Stimulated activated CD8-positive, alpha-beta memory T cell treated with anti-CD3 and anti-CD28 coated beads, Interleukin-7, amount 100 ng/mL, for 4 hours (primary cell): ENCODE data around the gene ARID5A.

ENCODE experiments used
- DNase-seq, 2 donors: peaks; one replicate each; pipeline ENCODE4 v3.0.0-alpha.2; 2020; ENCODE audit warnings: low read depth in 2 of 2

ARID5A gene

DNA sequence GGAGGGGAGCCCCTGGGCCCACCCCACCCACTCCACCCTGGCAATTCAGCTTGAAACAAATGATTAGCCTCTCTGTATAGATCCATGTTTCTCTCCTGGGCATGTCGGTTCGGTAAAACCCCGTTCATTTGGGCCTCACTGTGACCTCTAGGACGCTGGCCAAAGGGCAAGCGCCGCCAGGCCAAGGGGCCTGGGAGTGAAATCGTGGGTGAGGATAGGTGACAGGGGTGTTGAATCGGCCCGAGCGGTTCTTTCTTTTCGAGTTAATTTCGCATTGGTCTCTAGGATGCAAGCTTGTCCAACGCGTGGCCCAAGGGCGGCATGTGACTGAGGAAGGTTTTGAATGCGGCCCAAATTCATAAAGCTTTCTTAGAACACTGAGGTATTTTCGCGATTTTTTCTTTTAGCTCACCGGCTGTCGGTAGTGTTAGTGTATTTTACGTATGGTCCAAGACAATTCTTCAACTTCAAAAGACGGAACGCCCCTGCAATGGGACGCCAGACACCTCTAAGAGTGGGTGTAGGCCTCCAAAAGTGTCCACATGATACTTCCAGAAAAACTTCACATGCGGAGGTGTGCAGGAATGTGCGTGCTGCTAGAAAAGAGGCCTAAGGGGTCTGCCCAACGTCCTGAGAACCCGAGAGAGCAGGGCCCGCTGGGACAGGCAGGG lies 9.8 kb upstream of the ARID5A start:
- DNase-seq = no peak

DNA sequence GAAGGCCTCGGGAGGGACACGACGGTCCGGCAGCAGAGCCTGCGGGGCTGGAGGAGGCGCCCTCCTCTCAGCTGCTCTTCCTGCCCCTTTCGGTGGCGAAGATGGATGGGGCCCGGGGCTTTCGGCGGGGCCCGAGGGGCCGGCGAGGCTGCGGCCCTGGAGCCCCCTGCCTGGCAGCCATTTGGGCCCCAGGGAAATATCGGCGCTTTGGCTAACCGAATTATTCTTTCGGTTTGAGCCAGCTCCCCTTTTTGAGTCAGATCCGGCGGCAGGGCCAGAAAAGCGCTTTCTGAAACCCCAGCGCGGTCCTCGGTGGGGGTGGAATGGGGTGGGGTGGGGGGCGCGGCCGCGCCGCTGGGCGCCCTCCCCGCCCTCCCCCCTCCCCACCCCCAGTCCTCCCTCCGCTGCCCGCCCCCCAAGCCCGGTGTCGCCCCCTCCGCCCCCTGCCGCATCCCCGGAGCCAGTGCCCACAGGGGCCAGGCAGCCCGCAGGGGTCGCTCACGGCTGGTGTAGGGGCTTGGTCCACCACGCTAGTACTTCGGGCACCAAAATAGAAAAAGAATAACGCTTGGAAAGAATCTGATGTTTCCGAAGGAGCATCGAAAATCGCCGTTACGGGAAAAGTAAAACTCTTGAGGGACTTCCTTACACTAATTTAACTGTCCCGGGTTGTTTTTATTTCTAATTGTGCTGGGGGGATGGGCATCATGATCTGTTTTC lies 9.1 kb upstream of the ARID5A start:
- DNase-seq = peak; percentile 24 to 50

DNA sequence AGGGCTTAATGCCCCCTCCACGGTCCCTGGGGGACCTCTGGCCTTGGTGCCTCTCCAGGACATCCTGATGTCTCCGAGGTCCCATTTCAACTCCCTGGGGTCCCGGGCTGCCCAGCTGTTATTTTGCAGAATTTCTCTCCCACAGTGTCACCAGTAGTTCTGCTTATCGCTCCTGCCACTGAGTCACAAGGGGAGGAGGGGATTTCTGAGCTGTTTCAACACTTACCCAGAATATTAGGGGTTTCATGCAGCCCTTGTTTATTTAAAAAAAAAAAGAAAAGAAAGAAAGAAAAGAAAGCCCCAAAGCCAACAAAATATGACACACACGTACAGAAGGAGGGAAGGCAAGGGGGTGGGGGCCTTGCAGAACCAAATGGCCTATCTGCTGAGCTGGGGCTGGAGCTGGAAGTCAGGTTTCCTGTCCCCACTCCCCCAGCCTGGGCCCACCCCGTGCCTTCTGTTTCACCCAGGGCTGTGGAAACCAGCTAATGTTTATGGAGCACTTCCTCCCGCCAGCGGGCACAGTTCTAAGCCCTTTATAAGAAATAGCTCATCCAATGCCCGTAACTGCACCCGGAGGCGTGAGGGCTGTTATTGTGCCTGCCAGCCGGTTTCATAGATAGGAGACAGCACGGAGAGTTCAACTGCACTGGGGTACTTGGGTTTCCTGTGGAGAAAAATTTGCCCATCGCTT lies 8.4 kb upstream of the ARID5A start:
- peak; percentile 47 to 55 for DNase-seq

DNA sequence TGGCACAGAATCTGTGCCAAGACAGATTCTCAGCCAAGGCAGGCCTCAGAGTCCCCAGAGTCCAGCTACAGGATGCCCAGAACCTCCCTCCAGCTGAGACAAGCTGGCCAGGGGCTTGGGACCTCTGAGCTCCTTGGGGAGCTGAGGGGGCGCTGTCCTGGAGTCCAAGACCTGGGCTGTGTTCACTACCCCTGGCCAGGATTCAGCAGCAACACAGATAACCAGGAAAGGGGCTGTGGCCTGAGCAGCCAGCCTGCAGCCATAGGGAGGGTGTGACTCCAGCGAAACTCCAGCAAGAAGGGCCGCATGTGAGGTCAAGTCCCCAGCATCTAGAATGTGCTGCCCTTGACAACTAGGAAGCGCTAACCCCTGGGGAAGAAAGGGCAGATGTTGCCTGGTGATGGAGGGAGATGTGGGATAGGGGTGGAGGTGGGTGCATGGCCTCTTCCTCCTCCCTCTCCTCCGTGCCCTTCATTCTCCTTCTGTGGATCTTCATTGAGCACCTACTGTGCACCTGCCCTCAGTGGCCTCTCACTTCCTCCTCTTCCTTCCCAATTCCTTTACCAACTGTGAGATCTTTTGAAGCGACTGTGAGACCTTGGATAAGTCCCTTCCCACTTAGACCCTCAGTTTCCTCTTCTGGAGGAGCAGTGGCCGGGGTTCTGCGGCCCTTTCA lies 7.7 kb upstream of the ARID5A start:
- no peak for DNase-seq

DNA sequence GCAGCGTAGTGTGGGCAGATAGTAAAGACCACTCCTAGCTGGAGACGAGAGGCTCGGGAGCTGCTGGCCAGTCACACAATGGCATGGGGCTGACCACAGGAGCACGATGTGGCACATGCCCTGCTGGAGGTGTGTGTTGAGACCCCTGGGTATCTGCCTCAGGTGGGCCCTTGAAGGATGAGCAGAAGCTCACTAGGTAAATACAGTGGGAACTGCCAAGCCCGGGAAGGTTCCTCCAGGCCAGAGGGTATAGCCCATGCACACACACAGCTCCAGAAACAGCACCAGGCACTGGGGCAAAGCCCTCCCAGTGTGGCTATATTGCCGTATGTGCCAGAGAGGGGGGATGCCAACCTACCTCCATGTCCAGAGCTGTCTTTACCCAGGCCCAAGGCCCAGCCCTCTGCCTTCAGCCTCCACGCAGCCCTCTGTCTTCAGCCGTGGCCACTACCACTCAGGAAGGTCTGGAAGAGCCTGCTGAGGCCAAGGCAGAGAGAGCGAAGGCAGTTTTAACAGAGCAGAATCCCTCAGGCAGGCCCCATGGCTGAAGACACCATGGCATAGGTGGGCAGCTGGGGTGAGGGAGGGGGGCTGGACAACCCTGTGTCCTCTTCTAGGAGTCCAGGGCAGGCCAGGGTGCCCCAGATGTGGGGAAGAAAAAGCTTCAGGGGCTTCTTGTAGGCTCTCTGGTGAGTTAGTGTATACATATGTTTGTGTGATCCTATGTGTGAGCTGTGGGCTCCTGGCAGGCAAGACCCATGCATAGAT lies 7.0 kb upstream of the ARID5A start:
- no peak for DNase-seq

DNA sequence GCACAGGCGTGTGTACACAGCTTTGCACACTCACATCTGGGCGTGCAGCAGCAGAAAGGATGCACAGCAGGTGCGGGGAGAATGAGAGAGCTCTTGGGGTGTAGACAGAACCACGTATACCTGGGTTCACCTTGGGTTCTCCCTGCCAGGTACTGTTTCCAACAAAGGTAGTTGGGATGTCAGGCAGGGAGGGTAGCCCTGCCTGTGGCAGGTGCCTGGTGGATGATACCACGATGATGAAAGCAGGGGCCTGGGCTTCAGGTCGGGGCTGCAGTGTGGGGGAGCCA lies 6.5 kb upstream of the ARID5A start:
- DNase-seq = no peak

DNA sequence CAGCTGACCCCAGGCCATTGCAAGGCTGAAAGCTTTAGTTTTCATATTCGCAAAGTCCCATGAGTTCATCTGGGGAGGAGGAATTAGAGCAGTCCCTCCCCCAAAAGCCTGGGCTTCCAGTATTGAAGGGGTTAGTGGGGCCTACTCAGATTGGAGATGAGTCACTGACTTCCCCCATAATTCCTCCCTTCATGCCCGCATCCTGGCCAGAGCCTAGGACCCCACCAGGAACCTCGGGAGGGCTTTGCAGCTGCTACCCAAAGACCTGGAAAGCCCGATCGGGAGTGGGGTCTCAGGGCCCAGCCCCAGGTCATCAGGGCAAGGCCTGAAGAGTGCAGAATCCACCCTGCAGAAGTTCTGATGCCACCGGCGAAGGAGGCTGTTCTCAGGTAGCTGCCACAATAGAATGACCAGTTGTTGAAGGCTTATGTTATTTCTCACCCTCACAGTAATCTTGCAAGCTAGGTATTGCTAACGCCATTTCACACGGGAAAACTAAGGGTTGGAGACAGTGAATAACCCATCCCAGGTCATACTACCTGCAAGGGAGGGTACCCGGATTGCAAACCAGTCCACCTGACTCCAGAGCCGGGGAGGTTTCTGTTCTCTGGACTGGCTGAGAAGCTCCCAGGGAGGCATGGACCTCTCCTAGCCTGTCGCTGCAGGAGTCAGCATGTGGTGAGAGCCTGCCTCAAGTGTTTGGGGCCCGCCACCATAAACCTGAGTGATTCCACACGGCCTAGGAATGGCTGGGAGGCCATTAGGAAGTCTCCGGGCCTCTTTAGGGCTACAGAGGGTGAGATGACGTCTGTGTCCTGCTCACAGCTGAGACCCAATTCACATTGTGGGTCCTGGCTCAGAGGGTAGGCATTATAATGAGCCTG lies 5.8 kb upstream of the ARID5A start:
- no peak for DNase-seq

DNA sequence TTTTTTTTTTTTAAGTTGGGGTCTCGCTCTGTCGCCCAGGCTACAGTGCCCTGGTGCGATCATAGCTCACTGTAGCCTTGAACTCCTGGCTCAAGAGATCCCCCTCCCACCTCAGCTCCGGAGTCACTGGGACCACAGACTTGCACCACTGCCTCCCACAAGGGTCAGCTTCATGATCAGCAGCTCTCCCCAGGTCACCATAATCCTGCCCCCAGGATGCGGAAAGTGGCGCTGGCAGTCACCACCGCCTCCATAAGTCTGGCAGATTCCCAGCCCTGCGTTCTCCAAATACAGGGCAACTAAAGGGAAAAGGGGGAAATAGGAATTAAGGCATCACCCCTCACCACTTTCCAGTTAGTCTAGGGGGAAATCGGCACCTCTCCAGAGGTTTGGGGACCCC lies 5.2 kb upstream of the ARID5A start:
- DNase-seq = no peak

DNA sequence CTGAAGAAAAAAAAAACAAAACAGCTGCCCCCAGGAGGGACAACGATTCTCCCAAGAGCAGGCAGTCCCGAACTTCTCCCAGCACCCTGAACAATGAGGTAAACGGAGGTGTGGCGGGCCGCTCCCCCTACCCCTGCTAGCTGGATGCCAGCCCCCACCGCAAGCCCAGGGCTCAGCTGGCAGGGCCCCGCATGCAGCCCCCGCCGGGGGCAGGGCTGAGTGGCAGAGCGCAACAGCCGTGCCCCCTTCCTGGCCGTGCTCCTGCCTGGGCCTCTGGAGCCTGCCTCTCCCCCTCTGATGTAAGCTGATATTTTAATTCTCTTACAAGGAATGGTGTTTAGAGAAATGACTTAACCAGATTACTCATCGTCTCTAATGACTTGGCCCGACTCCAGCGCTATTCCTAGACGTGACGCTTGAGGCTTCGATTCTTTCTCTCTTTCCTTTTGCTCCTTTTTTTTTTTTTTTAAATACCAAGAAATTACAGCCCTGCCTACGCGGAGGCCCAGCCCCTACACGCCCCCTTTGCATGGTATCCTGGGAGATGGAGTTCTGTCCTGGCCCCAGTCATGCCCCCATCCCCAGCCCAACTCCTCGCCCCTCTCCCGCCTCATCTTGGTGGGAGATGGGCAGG lies 4.6 kb upstream of the ARID5A start:
- peak; percentile 79 to 89 for DNase-seq

DNA sequence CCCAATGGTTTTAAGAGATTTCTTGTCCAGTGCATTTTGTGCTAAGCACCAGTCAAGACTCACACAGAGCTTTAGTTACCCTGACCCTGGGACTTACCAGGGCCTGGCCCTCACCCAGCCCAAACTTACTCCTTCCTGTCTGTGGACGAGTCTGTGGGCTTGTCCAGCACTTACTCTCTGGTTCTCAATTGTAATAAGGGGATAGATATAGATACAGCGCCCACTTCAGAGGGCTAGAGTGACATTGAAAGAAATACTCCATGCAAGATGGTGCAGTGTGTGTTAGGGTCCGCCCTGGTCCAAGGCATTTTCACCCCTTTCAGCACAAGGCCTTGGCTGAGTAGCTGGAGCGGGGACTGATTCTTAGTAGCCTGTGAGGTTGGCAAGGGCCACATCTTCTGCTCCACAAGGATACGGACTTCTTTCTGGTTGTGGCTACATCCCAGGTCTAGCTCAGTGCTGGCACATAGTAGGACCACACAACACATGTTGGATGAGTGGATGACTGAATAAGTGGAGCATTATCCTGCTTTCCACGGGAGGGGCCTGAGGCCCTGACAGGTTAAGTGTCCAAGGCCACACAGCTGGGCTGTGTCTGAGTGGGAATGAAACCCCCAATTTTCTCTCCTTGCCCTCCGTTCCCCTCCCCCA lies 3.8 kb upstream of the ARID5A start:
- no peak for DNase-seq

DNA sequence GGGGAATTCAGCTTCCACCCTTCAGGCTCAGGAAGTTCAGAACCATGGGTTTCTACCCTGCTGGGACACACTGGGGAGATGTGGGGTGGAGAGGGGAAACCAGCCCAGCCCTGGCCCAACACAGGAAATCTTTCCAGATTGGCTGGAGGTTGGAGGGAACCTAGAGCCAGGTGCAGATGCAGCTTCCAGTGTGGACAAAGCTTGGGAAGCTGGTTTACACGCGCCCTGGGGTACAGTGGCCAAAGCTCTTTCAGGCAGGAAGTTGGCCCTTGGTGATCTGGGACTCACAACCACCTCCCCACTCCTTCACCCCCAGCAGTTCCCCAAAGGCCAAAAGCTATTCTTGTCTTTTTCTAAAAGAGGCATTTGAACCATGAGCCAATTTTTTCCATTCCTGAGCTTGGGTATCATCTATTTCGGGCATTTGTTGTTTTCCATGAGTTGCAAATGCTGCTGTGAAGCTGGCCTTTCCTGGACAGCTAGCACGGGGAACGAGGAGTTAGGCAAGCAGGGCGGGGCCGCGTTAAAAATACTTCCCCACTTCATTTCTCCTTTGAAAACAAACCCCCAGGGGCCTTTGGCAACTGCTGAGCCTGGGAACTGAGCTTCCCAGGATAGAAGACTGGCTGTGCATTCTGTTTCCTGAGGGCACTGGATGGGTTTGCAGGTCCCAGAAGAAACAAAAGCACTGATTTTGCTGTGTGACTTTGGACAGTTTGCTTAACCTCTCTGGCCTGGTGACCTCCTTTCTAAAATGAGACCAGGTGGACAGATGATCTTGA lies 3.1 kb upstream of the ARID5A start:
- DNase-seq = no peak

DNA sequence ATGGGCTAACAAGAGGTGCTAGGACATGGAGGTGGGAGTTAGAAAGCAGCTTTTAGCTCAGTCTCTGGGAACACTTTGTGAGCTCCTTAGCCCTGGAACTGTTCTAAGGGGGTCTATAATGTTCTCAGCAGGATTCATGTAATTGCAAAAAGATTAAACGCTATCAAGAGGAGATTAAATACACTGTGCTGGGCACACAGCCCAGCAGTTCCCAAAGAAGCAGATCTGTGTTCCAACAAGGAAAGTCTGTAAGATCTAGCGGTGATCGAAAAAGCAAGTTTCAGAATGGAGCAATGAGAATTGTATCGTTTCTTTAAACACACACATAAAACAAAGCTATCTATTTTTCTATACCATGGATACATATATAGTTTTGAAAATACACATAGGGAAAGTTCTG lies 2.4 kb upstream of the ARID5A start:
- DNase-seq = no peak

DNA sequence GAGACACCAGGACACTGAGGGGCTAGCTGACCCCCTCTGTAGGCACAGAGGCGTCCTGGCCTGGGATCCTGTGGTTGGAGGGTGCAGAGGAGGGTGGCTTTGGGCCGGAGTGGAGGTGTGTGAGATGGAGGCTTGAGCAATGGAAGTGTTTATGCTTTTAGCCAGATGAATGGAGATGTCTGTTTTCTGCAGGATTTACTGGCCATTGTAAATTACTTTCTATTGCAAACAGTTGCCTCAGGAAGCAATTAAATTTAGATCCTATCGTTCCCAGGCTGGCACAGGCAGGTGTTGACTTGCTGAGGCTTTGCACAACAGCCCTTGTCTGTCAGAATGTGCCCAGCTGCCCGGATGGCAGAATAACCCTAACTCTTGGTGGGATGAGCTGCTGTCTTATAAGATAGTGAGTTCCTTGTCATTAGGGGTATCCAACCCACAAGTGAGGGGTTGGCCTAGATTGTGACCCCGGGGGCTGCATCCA lies 1.8 kb upstream of the ARID5A start:
- DNase-seq = no peak

DNA sequence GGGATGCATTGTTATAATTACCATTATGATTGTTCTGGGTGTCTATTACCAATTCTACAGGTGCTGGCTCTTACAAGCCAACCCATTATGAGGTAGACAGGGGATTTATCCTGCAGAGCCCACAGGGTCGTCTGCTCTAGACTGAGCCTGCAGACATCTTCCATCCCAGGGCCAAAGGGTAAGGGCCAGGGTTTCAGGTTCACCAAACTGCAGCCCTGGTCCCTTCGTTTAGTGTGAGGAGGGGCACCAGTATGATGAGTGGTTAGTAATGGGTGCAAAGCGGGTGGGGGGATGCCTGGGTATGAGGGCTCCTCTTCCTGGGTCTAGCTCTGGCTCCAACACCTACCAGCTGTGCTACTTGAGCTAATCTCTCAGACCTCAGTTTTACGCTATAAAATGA lies 1.2 kb upstream of the ARID5A start:
- DNase-seq = no peak

DNA sequence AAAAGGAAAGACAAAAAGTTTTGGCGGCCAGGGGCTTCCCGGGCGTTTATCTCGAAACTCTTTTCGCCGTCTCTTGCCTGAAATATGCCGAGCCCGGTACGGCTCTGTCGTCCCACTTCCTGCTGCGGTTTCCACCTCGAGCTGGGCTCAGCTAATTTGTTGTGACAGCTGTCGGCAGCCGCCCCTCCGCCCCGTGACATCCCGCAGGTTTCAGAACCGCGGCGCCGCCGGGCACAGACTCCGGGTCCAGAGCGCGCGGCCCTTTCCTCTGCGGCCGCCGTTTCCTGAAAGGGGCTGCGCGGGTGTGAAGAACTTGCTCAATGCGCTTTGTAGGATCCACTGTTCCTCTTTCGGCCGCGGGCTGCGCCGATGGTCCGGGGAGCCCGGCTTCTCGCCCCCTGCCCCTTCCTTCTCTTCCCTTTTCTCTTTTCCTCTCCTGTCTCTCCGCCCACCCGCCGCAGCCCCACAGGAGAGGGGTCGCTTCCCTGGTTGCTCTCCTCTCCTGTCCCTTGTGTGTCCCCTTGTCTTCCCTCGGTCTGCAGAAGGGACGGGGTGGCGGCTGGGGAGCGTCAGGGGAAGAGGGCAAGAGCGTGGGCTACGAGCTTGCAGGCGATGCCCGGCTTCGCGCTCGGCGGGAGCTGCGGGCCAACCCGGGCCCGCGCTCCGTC lies 648 bp downstream of the ARID5A start:
- peak; percentile 79 to 84 for DNase-seq

DNA sequence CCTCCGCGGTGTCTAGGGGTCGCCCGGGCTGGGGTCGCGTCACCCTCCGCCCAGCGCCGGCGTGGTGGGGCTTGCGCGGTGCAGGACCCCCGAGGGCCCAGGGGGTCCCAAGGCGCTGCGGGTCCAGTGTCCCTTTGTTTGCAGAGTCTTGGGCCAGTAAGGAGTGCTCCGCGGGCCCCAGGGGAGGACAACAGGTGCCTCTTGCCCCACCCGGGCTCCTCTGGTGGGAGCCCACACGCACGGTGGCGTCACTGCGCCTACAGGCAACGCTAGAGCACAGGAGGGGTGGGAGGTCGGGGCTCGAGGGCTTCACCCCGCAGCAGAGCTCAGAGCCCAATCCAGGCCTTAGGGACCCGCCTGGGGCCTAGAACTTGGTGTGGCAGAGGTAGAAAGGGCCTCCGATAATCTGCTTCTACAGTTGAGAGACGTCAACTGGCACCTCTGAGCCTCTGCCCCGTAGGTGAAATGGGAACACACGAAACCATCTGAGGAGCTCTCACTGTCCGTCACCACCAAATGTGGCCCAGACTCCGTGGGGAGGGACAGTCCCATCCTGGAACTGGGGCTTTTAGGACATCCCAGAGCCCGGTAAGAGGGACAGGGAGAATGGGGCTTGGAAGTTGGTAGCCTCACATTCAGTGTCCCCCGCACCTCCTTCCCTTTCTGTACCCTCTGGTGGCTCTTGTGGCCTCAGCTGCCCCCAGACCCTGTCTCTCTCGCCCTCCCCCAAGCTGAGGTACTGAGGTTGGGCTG lies 1.4 kb downstream of the ARID5A start:
- peak in 1 of 2 donors; percentile 50 for DNase-seq

DNA sequence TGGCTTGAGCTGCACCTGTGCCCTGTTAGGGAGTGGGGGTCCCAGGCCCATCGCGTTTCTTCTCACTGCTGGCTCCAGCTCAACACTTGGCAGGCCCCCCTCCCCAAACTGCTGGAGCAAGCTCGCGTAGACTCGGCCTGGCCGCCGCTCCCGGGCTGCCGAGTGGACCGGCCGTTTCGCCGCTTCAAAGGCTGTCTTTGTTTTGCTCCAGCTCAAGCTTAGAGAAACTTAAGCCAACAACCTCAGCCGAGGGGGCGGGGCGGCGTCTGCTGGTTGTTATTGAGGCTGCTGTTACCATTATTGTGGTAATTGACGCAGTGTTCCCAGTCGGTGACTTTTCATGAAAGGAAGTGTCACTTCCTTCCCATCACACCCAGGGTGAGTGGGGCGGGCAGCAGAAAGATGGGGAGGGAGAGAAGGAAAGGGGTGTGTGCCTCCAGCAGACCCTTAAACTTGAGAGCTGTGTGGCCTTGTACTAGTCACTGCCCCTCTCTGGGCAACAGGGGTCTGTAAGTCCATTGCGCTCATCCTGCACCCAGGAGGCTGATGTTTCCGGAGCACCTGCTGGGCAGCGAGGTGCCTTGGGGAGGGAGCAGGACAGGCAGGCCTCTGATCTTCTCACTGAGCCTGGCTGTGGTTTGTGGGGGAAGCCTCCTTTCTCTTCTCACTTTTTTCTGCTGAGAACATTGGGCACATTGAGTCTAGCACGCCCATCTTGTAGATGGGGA lies 2.1 kb downstream of the ARID5A start:
- DNase-seq = peak; percentile 82 to 83
